HG03571 (cell line): ENCODE data around the gene CCDC24.

Experiments used
- ATAC-seq: cut with Tn5 transposase; IDR thresholded peaks from one replicate; pipeline ENCODE4 v1.9.1; 2021; ENCODE audit not compliant: unreplicated experiment

Gene CCDC24

DNA sequence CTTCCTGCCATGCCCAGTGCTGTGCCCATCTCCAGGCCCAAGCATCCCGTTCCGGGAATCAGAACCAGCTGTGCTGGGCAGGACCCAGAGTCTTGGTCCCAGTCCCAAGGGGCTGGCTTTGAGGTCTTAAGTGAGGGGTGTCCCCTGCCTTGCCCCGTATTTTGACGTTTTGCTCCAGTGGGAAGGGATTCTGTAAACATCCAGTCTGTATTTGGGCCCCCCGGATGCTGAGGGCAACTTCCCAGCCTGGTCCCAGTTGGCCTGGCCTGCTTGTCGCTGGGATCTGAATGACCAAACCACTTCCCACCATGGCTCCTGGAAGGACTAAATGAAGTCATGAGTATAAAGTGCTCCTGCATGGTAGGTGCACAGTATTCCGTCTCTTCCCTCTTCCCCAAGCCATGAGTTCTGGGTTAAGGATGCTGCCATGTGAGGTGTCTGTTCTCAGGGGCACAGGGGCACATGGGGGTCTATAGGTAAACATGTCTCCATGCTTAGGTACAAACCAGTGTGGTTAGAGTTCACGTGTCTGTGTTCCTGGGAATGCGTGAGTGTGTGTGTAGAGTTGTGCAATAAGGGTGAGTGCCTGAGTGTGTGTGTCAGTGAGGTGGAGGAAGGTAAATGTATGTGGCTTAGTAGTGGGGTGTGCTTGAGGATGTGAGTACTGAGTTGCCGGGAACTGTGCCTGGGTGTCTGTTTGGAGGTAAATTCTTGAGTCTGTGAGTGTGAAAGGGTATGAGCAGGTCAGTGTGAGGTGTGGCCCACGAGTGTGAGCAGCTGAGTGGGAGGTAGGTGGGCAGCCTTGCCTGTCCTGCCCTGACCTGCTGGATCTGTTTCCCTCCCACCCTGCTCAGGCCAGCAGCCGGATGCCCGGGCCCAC is 10.9 kb upstream of the CCDC24 start:
- no peak for ATAC-seq

- no peak for ATAC-seq
Measured at GRCh38 chr1:43981135-43981491, 10.3 kb upstream of the CCDC24 start.

DNA sequence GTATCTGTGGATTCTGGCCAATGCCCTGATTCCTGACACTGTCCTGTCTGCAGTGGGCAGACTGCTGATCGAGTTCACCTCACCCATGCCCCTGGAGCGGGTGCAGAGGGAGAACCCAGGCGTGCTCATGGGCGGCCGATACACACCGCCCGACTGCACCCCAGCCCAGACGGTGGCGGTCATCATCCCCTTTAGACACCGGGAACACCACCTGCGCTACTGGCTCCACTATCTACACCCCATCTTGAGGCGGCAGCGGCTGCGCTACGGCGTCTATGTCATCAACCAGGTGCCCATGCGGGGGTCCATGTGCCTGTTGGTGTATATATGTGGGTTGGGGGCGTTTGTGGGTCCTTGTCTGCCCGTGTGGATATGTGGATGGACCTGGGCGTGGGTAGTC is 9.8 kb upstream of the CCDC24 start:
- ATAC-seq, result no peak

DNA sequence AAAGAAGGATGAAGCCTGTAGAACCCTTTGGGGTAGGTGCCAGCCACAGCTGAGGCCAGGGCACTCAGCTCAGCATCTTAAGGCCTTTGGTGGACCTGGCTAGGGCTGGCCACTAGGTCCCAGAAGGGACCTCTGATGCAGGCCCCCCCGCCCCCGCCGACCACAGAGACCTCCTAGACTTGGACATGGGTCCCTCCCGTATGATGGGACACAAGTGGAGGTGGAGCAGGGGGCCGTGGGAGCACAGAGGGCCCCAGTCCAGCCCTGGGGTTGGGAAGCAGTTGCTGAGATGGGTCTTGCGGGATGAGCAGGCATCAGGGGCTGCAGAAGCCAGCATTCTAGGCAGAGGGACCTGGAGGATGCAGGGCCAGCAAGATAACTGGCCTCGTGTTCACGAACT is 9.2 kb upstream of the CCDC24 start:
- no peak for ATAC-seq

DNA sequence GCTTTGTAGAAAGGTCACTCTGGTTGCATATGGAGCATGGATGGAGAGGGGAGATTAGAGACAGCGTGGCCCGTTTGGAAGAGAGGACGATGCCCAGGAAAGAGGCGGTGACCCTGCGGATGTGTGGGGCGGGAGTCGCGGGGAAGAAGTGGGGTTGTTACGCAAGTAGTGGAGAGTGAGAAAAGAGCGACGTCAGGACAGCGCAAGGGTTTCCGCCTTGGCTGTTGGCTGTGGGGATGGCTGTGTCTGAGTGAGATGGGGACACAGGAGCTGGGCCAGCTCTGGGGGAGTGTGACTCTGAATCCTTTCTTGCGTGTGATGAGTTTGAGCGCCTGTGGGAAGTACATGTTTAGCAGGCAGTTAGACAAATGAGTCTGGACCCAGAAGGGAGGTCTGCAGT is 8.6 kb upstream of the CCDC24 start:
- no peak for ATAC-seq

DNA sequence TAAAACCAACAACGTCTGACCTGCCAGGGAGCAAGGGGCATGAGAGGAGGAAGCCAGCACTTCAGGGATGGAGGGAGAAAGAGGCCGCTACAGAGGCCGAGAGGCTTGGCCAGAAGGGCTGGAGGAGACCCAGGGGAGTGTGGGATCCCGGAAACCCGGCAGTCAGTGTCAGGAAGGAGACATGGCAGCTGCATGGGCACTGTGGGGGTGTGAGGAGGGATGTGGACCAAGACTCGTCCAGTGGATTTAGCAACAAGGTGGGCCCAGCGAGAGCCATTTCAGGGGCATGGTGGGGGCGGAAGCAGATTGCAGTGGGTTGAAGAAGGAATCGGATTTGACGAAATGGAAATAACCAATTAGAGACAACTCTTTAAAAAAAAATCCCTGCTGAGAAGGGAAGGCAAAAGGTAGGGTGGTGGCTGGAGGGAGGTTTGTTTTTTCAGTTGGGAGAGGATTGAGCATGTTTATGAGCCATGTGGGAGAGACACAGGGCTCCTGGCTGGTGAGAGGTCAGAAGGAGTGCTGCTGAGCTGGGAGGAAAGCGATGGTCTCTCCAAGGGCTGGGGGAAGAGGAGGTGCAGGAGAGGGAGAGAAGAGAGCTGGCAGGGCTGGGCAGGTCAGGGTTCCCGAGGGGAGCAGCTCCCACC is 8.0 kb upstream of the CCDC24 start:
- ATAC-seq, result no peak

DNA sequence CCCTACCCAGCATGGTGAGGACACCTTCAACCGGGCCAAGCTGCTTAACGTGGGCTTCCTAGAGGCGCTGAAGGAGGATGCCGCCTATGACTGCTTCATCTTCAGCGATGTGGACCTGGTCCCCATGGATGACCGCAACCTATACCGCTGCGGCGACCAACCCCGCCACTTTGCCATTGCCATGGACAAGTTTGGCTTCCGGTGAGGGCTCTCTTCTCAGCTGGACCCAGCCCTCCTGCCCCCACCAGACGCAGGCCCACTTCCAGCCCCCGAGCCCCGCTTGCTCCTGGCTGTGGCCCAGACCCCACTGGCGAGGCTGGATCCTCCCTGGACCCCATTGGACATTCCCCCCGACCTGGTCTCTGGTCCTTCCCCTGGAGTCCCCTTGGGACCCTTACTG is 6.5 kb upstream of the CCDC24 start:
- ATAC-seq, result no peak

- ATAC-seq, result no peak
Measured at GRCh38 chr1:43985984-43986595, 5.3 kb upstream of the CCDC24 start.

DNA sequence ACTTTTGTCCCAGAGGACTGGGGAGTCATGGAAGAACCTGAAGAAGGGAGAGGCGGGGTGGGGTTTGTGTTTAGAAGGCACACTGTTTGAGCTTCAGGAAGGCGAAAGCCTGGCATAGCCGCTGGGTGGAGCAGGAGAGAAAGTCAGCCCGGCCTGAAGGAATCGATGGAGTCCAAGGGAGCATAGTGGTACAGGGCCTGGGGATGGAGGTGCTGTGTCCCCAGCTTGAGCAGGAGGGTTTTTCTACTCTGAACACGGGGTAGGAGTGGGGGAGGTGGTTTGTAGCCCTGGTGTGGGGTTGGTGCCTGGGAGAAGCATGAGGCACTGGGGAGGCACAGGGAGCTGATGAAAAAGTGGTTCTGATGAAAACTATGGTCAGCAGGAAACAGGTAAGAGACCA is 4.7 kb upstream of the CCDC24 start:
- ATAC-seq, result no peak

DNA sequence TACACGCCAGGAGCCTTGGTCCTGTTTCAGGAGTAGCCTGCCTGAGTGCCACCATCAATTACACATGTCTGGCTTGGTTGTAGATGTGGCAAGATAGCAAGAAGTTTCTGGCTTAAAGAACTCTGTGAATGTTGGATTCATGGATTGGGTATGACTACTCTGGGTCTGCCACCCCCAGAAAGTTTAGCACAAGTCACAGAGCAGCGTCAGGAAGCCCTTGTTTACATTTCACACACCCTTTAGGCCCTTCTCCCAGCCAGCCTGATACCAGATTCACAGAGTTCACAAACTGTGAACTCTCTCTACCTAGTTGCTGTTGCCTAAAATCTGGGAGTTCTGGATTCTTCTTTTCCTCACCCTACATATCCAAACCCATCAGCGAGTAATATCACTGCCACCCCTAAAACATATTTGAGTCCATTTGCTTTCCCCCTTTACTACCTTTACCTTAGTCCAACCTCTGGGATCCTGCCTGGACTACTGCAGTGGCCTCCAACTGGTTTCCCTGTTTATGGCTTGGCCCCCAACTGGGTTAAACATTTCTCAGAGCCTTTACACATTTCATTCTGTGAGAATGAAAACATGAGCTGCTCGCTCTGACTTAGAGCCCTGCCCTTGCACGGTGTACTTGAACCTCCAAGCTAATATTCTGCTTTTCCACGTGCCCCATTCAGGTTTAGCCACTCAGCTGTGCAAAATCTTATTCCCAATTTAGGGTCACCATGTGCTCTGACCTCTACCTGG is 4.1 kb upstream of the CCDC24 start:
- no peak for ATAC-seq

GRCh38 chr1:43990271-43991199 is 864 bp upstream of the CCDC24 start:
- no peak for ATAC-seq

DNA sequence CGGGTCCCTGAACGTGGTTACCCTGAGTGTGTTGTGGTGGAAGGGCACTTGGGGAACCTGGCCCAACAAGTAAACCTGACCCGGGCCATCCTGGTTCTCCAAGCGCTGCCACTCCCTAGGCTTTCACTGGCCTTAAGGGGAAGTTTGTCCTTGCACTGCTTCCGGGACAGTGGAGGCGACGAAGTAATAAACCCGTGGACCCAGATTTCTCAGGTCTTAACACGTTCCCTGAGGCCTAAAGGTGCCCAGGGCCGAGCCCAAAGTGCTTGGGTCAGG is 261 bp upstream of the CCDC24 start:
- no peak for ATAC-seq

DNA sequence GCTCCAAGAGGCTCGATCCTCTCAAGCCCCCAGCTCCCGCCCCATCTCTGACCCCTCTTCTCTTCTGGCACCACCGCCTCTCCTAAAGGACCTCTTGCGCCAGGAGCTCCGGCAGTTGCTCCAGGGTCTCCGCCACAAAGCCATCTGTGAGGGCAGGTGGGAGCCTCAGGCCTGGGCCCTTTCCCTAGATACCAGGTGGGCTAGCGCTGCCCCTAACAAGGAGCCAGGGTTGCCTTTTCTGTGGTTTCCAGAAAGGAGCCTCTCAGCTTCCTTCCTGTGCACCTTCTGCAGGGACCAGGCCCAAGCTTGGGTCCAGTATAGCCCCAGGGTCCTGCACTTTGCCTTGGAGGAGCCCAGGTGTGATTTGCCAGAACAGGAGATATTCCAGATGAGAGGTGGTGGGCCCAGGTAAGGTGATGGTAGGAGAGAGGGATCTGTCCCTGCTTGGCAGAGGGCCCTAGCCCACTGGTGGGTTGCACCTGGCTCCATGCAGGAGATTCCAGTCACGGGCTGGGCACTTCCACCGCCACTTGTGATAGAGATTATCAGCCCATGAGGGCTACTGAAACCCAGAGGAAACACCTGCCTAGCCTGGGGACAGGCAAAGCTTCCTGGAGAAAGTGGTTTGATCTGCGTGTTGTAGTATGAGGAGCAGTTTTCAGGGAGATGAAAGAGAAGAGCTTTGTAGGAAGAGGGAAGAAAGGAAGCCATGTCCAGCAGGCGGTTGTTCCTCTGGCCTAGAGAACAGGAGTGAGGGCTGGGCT is 1.0 kb downstream of the CCDC24 start:
- ATAC-seq, result no peak

DNA sequence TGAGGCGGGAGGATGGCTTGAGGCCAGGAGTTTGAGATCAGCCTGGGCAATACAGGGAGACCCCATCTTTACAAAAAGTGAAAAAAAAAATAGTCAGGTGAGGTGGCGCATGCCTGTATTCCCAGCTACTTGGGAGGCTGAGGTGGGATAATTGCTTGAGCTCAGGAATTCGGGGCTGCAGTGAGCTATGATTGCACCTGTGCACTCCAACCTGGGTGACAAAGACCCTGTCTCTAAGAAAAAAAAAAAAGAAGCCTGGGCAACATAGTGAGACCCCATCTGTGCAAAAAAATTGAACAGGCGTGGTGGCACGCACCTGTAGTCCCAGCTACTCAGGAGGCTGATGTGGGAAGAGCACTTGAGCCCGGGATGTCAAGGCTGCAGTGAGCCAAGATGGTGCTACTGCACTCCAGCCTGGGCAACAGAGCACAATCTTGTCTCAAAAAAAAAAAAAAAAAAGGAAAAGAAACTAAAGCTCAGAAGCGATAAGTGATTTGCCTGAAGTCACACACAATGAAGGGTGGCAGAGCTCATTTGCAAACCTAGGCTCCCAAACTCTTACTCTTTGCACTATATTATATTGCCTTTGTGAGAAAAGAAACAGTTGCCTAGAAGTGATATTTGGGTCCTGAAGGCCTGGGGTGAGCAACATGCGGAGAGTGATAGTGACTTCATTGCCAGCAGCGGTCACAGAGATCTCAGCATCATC is 2.0 kb downstream of the CCDC24 start:
- ATAC-seq, result no peak

GRCh38 chr1:43994071-43994470 is 2.7 kb downstream of the CCDC24 start:
- ATAC-seq, result no peak

DNA sequence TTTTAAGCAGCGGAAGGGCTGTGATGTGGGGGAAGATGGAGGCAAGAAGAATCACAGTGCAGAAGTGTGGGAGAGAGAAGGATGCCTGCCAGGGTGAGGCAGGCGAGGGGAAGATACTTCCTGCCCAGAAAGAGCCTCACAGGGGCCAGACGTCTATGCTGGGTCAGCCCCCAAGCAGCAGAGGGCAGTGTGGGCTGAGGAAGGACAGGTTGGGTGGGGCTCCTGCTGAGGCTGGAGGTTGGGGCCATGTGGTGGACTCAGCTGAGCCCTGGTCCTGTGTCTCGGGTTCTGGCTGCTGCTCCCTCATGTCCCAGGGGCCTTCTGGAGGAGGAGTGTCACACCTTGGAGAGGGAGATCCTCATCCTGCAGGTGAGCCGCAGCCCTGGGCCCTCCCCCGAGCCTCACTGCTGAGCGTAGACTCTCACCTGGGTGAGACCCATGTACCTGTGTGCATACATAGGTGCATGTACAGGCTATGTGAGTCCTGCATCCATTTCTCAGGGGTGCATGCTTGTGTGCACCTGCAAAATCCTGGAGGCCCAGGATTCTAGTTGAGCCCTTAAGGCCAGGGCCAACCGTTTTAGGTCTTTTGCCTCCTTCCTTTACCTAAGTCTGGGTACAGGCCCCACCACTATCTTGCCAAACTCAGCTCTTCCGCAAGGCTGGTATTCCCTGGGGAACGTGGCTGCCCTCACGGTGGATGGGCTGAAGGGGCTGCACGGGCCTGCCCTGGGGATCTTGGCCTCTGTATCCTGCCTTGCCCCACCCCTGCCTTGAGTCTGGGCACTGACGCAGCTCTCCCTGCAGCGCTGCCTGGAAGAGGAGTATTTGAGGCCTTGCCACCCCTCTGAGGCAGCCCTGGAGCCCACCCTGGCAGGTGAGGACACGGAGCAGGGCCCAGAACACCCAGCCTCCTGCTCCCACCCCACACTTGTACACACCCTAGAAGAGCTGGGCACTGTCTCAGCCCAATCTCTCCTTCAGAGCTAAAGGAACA is 3.7 kb downstream of the CCDC24 start:
- no peak for ATAC-seq

GRCh38 chr1:43995984-43996732 is 4.8 kb downstream of the CCDC24 start:
- ATAC-seq, result no peak
